Dermis microvascular lymphatic vessel endothelial cell (primary cell): Measurements from ENCODE around the gene RHOH. TPM values are rescaled to one million over a fixed set of nuclear protein-coding genes. Genes with fewer than 3 reads are reported as not detected.
"Not testable (repeated sequence)": the region's sequence is repeated elsewhere in the genome, so short reads cannot be mapped to it uniquely, and the experiment has no call there.

Experiments used
- DNase-seq, 2 donors: peaks; one replicate each; pipeline versions ENCODE4 v3.0.0 to v3.0.0-alpha.2; 2010; ENCODE audit warnings: low read depth in 2 of 2
- total RNA-seq: library from RNA; depleted of rRNA; stranded (reverse); fragments of >200 nt; gene quantifications from 2 replicates; pipeline ENCODE4 v1.2.1, GENCODE V29; 2014

RHOH gene
- total RNA-seq: under 0.01 TPM in 1 of 2 replicates, not detected in the other

GRCh38 chr4:40196724-40197281, at the start of gene RHOH:
RHOH (plus strand) TSS chr4:40197031; CDS start chr4:40243387, 46,356 bp downstream.
- DNase-seq: no peak

- DNase-seq: not testable (repeated sequence)
These were observed 49.3 kb upstream of the RHOH start for GRCh38 chr4:40147490-40147889.

- peak; percentile 51 to 77 for DNase-seq
These were observed 46.9 kb upstream of the RHOH start for GRCh38 chr4:40149960-40150385.

DNA sequence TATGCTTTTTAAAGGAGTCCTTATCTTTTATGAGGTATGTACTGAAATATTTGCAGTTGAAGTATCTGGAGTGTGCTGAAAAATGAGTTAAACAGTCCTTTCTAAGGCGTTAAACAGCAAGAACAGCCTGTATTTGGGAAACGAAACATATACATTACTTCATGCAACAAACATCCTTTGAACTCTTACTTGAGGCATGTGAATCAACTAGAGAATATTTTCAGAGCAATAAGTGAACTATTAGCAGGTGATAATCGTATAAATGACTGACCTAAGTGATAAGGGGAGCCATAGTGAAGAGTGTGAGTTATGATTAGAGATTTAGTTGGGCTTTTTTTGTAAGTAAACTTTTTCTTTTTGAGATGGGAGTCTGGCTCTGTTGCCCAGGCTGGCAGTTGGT, 45.9 kb upstream of the RHOH start:
- DNase-seq: no peak

DNA sequence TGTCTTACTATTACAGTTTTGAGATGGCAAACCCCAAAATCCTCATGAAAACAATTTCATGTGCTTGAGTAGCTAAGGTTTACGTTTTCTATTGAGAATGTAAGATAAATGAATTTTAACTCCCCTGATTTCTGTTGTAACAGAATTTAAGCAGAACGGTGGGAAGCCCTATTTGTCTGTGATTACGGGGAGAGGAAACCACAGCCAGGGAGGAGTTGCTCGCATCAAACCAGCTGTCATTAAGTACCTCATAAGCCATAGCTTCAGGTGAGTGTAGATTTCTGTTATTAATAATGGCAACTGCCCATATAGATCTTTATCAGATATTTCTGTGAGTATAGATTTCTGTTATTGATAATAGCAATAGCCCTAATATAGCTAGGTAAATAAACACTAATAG, 44.2 kb upstream of the RHOH start:
- no peak for DNase-seq

- DNase-seq: no peak
These were observed 39.4 kb upstream of the RHOH start for GRCh38 chr4:40157436-40157835.

- DNase-seq: no peak
These were observed 36.6 kb upstream of the RHOH start for GRCh38 chr4:40160258-40160657.

GRCh38 chr4:40164459-40164858, 32.4 kb upstream of the RHOH start:
- no peak for DNase-seq

GRCh38 chr4:40165916-40166315, 30.9 kb upstream of the RHOH start:
- peak in 1 of 2 donors; percentile 77 for DNase-seq

DNA sequence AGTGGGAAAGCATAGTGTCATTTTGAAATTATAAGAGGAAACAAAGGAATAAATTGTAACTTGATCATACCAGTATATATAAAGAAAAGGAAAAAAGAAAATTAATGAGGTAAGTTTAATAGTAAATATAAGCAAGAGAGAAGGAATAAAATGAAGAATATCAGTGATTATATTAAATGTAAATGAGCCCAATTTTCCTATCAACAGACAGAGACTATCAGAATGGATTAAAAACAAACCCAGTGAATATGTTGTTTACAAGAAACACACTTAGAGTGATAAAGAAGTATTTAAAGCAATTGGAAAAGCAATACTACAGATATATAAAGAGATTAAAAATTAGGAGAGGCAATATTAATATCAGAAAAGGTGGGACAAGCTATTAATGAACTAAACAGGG, 28.8 kb upstream of the RHOH start:
- no peak for DNase-seq

DNA sequence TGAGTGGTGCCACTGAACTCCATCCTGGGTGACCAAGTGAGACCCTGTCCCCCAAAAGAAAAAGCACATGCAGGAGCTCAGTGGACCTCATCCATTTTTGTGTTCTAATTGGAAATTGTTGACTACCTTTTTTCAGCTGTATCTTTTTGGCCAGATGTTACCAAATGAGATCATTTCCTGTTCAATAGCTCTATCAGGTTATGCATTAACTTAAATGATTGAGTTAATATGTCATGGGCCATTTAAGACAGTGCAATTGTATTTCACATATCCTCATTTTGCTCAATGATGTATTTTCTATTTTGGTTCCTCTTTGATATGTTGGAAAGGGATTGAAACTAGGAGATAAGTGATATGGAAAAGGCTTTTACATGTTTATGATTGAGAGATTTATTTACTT, 26.2 kb upstream of the RHOH start:
- DNase-seq: no peak

- DNase-seq: no peak
These were observed 23.4 kb upstream of the RHOH start for GRCh38 chr4:40173470-40173875.

- DNase-seq: no peak
These were observed 20.2 kb upstream of the RHOH start for GRCh38 chr4:40176602-40177001.

DNA sequence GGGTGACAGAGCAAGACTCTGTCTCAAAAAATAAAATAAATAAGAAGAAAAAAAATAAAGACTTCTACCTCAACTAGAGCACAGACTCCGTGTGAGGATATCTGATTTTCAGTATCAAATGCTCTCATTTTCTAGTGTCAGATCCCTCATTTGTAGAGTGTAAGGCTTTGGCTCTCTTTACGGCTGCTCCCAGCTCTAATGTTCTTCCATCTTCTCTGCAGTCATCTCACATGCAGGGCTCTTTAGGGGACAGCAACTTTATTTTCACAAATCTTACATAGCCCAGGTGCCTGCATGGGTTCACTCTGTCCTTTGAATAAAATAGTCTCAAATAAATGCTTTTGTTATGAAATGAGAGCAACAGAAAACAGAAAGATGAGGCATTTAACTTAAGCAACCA, 19.2 kb upstream of the RHOH start:
- DNase-seq: no peak

- no peak for DNase-seq
These were observed 18.2 kb upstream of the RHOH start for GRCh38 chr4:40178672-40179071.

DNA sequence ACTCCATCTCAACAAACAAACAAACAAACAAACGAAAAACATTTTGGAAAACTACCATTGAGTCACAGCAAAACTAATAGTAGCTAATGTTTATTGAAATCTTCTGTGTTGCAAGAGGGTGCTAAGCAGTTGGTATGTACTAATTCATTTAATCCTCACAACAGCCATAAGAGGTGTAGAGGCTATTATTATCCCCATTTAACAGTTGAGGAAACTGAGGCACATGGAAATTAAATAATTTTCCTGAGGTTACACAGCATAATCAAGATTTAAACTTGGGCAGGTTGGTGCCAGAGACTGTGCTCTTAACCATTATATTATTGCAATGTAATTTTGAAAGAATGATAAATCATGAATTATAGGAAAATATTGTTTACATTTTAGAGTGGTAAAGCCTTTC, 17.5 kb upstream of the RHOH start:
- no peak for DNase-seq

- DNase-seq: peak; percentile 85
These were observed 16.5 kb upstream of the RHOH start for GRCh38 chr4:40180356-40180755.

GRCh38 chr4:40182001-40182400, 14.8 kb upstream of the RHOH start:
- no peak for DNase-seq

DNA sequence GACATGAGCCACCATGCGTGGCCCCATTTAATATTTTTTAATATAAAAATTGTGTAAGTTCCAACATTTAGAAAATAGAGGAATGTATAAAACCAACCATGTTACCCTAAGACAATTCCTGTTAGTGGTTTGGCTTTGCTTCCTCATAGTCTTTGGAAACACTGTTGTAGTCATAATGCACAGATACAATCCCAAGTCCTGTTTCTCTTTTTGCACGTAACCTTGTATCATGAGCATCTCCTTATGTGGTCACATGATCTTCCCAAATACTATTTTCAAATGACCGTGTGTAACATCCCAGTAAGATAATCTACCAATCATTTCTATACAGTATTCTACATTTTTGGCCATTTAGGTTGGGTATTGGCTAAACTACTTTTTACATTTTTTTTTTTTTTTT, 13.9 kb upstream of the RHOH start:
- no peak for DNase-seq

- no peak for DNase-seq
These were observed 13.0 kb upstream of the RHOH start for GRCh38 chr4:40183615-40184411.

GRCh38 chr4:40185830-40186664, 10.8 kb upstream of the RHOH start:
- DNase-seq: no peak

- DNase-seq: no peak
These were observed 10.2 kb upstream of the RHOH start for GRCh38 chr4:40186665-40187014.
